OCI-LY3 (cell line): ENCODE measurements around the gene CCDC80.

ENCODE experiments used
- H2AFZ ChIP-seq: fragments of 200-600, 300-600 bp; shearing (Covaris generic); 2 replicates; pipeline ENCODE4 v1.6.0; 2014; ENCODE audit warnings: antibody characterized with exemption, low read depth, low read length
- H3K27ac ChIP-seq: fragments of 200-600, 300-600 bp; sonication (generic); 2 replicates; pipeline ENCODE4 v1.5.1; 2014; ENCODE audit warnings: mild to moderate bottlenecking, low read length, moderate library complexity, mixed read lengths
- H3K27me3 ChIP-seq: fragments of 200-600, 300-600 bp; sonication (generic); 2 replicates; pipeline ENCODE4 v1.6.1; 2014; ENCODE audit warnings: low read depth, low read length, mixed read lengths
- H3K36me3 ChIP-seq: fragments of 200-600, 300-600 bp; sonication (generic); replicated peaks from 2 replicates; pipeline ENCODE3; 2014; ENCODE audit warnings: low read depth, low read length, mixed read lengths
- H3K4me1 ChIP-seq: fragments of 300-600, 200-600 bp; sonication (generic); 2 replicates; pipeline ENCODE4 v1.6.1; 2014; ENCODE audit warnings: low read length, mixed read lengths
- H3K4me2 ChIP-seq: fragments of 200-600, 300-600 bp; sonication (generic); 2 replicates; pipeline ENCODE4 v1.6.1; 2014; ENCODE audit warnings: low read length, mixed read lengths
- H3K4me3 ChIP-seq: fragments of 300-600, 200-600 bp; sonication (generic); 2 replicates; pipeline ENCODE4 v1.5.1; 2014; ENCODE audit warnings: antibody characterized with exemption, mild to moderate bottlenecking, low read length, moderate library complexity
- H3K79me2 ChIP-seq: fragments of 300-600, 200-600 bp; shearing (Covaris generic); 2 replicates; pipeline ENCODE4 v1.6.1; 2014; ENCODE audit warnings: mild to moderate bottlenecking, low read length, mixed read lengths
- H3K9ac ChIP-seq: fragments of 300-600, 200-600 bp; shearing (Covaris generic); 2 replicates; pipeline ENCODE4 v1.6.0; 2014; ENCODE audit warnings: mild to moderate bottlenecking, low read length, moderate library complexity
- H3K9me3 ChIP-seq: fragments of 200-600, 300-600 bp; shearing (Covaris generic); 2 replicates; pipeline ENCODE4 v1.6.1; 2014; ENCODE audit warnings: low read length, mixed read lengths; ENCODE audit not compliant: insufficient read depth
- H4K20me1 ChIP-seq: fragments of 200-600, 300-600 bp; sonication (generic); 2 replicates; pipeline ENCODE4 v1.6.1; 2016; ENCODE audit warnings: low read length, mixed read lengths; ENCODE audit not compliant: insufficient read depth
- EZH2phosphoT487 ChIP-seq: fragments of 200-600 bp; shearing (Covaris generic); IDR thresholded peaks from 2 replicates; pipeline ENCODE4 v1.6.1; 2018; ENCODE audit warnings: antibody characterized with exemption, mixed run types, low read depth
- TF ChIP-seq, protein P1 (sequence below): fragments of 200-600, 300-600 bp; sonication (generic); IDR thresholded peaks from 2 replicates; pipeline ENCODE4 v1.5.1; 2014; ENCODE audit warnings: antibody characterized with exemption, low read length, low read depth

CCDC80 gene

GRCh38 chr3:112598731-112599130, 42.2 kb downstream of the CCDC80 start:
- Histone ChIP-seq H4K20me1 (no peaks in the 10 kb centered on the region), H3K79me2 (no peaks in the 10 kb centered on the region), H3K4me3 (no peak overlapping the region), H3K27me3 (no peaks in the 10 kb centered on the region), H3K9me3 (no peaks in the 10 kb centered on the region), H3K9ac (no peak overlapping the region), H3K4me1 (peaks cover 26% of the 10 kb centered on the region), H3K27ac (no peak overlapping the region), H3K4me2 (no peak overlapping the region), H2AFZ (no peak overlapping the region), H3K36me3 (peaks cover 10% of the 10 kb centered on the region)
- TF ChIP-seq EZH2phosphoT487: no peak
- TF ChIP-seq, protein P1, sequence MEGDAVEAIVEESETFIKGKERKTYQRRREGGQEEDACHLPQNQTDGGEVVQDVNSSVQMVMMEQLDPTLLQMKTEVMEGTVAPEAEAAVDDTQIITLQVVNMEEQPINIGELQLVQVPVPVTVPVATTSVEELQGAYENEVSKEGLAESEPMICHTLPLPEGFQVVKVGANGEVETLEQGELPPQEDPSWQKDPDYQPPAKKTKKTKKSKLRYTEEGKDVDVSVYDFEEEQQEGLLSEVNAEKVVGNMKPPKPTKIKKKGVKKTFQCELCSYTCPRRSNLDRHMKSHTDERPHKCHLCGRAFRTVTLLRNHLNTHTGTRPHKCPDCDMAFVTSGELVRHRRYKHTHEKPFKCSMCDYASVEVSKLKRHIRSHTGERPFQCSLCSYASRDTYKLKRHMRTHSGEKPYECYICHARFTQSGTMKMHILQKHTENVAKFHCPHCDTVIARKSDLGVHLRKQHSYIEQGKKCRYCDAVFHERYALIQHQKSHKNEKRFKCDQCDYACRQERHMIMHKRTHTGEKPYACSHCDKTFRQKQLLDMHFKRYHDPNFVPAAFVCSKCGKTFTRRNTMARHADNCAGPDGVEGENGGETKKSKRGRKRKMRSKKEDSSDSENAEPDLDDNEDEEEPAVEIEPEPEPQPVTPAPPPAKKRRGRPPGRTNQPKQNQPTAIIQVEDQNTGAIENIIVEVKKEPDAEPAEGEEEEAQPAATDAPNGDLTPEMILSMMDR: no peak

- Histone ChIP-seq H3K9me3 (peaks cover 5% of the 10 kb centered on the region), H3K27ac (no peak overlapping the region), H3K4me2 (no peak overlapping the region), H3K79me2 (no peaks in the 10 kb centered on the region), H3K9ac (no peak overlapping the region), H2AFZ (no peak overlapping the region), H3K4me1 (peaks cover 20% of the 10 kb centered on the region), H3K27me3 (no peaks in the 10 kb centered on the region), H4K20me1 (no peaks in the 10 kb centered on the region), H3K36me3 (peaks cover 17% of the 10 kb centered on the region), H3K4me3 (no peak overlapping the region)
- no peak for TF ChIP-seq EZH2phosphoT487
- TF ChIP-seq, protein P1: no peak
Measured at GRCh38 chr3:112597945-112598344, 43.0 kb downstream of the CCDC80 start.

GRCh38 chr3:112594856-112595255, 46.1 kb downstream of the CCDC80 start:
- Histone ChIP-seq H3K4me1 (peaks cover 9% of the 10 kb centered on the region), H3K4me3 (no peak overlapping the region), H3K36me3 (peaks cover 30% of the 10 kb centered on the region), H2AFZ (no peak overlapping the region), H3K9ac (no peak overlapping the region), H4K20me1 (no peaks in the 10 kb centered on the region), H3K4me2 (no peak overlapping the region), H3K9me3 (peaks cover 12% of the 10 kb centered on the region), H3K79me2 (no peaks in the 10 kb centered on the region), H3K27ac (no peak overlapping the region), H3K27me3 (no peaks in the 10 kb centered on the region)
- TF ChIP-seq EZH2phosphoT487: no peak
- TF ChIP-seq, protein P1: no peak

- no peak overlapping the region for H3K4me3 ChIP-seq
- H4K20me1 ChIP-seq: no peaks in the 10 kb centered on the region
- peaks cover 9% of the 10 kb centered on the region for H3K4me1 ChIP-seq
- H3K9ac ChIP-seq: no peak overlapping the region
- H3K27ac ChIP-seq: no peak overlapping the region
- TF ChIP-seq, protein P1: no peak
- TF ChIP-seq EZH2phosphoT487: no peak
- H3K4me2 ChIP-seq: no peak overlapping the region
- no peak overlapping the region for H2AFZ ChIP-seq
- H3K9me3 ChIP-seq: peaks cover 12% of the 10 kb centered on the region
- H3K79me2 ChIP-seq: no peaks in the 10 kb centered on the region
- no peaks in the 10 kb centered on the region for H3K27me3 ChIP-seq
- H3K36me3 ChIP-seq: peaks cover 32% of the 10 kb centered on the region
Measured at GRCh38 chr3:112593258-112593657, 47.7 kb downstream of the CCDC80 start.
